LNCaP clone FGC (cell line): ENCODE measurements around the gene ELOA2.
"Not testable (repeated sequence)": the region's sequence is repeated elsewhere in the genome, so short reads cannot be mapped to it uniquely, and the experiment has no call there.

Source experiments
- DNase-seq: peaks from one replicate; pipeline ENCODE4 v3.0.0-alpha.2; 2011; ENCODE audit warnings: low read depth
- H3K4me3 ChIP-seq: 2 replicates; pipeline ENCODE4 v1.5.1; 2011; ENCODE audit warnings: mild to moderate bottlenecking, low read depth, low read length, control low read depth
- CTCF ChIP-seq: IDR thresholded peaks from 2 replicates; pipeline ENCODE4 v1.5.1; 2012; ENCODE audit warnings: mild to moderate bottlenecking; ENCODE audit not compliant: control insufficient read depth, insufficient read depth; ENCODE audit errors: extremely low read depth

The ELOA2 gene

GRCh38 chr18:47032945-47033344, 2.5 kb downstream of the ELOA2 start:
- TF ChIP-seq CTCF: no peak
- DNase-seq: no peak
- H3K4me3 ChIP-seq: no peak overlapping the region

GRCh38 chr18:47030887-47031286, 4.5 kb downstream of the ELOA2 start:
- not testable (repeated sequence) for H3K4me3 ChIP-seq, DNase-seq

GRCh38 chr18:47029684-47030353, 5.6 kb downstream of the ELOA2 start:
- not testable (repeated sequence) for DNase-seq, H3K4me3 ChIP-seq

- DNase-seq, H3K4me3 ChIP-seq: not testable (repeated sequence)
These were observed 6.7 kb downstream of the ELOA2 start for GRCh38 chr18:47028738-47029137.

- not testable (repeated sequence) for DNase-seq, H3K4me3 ChIP-seq
These were observed 9.8 kb downstream of the ELOA2 start for GRCh38 chr18:47025557-47026174.

GRCh38 chr18:47023769-47024465, 11.5 kb downstream of the ELOA2 start:
- not testable (repeated sequence) for DNase-seq, H3K4me3 ChIP-seq

GRCh38 chr18:47022821-47023220, 12.6 kb downstream of the ELOA2 start:
- H3K4me3 ChIP-seq, DNase-seq: not testable (repeated sequence)

- not testable (repeated sequence) for H3K4me3 ChIP-seq, DNase-seq
These were observed 14.7 kb downstream of the ELOA2 start for GRCh38 chr18:47020757-47021156.

GRCh38 chr18:47019870-47020269, 15.6 kb downstream of the ELOA2 start:
- not testable (repeated sequence) for H3K4me3 ChIP-seq, DNase-seq
